Measurements from ENCODE around the gene CWC22.
A peak's percentile ranks its signal among the peaks of the same experiment; 100 is the strongest.

GRCh38 chr2:180006781-180007579, at the start of gene CWC22:
- TF ChIP-seq JUN (IDR thresholded peaks at IDR 0.05; ENCODE audit: low read depth, low read length) (no peak), USF2 (IDR thresholded peaks at IDR 0.05; ENCODE audit: low read length) (no peak), CTCF (IDR thresholded peaks at IDR 0.05; ENCODE audit: control extremely low read depth in 1 of 3, insufficient read depth in 1 of 3, low read depth in 1 of 3, low read length in 3 of 3) (no peak), TEAD4 (IDR thresholded peaks at IDR 0.05; ENCODE audit: low read depth, low read length) (no peak), JUND (IDR thresholded peaks at IDR 0.05; ENCODE audit: low read length) (no peak), POLR2AphosphoS5 (IDR thresholded peaks at IDR 0.05; ENCODE audit: low read depth, low read length) (peak; percentile 77), POLR2A (IDR thresholded peaks at IDR 0.05; ENCODE audit: control extremely low read depth in 1 of 2, low read depth in 2 of 2, low read length in 2 of 2) (peak in 1 of 2 experiments; percentile 86; a peak in 2 of 3 replicates), HDAC2 (IDR thresholded peaks at IDR 0.05; ENCODE audit: borderline replicate concordance in 1 of 2, low read depth in 2 of 2, low read length in 2 of 2) (no peak), HDAC6 (IDR thresholded peaks at IDR 0.05; ENCODE audit: low read depth, low read length) (no peak), ZNF274 (IDR thresholded peaks at IDR 0.05; ENCODE audit: borderline replicate concordance, extremely low read depth, low read length) (no peak), MAX (IDR thresholded peaks at IDR 0.05) (no peak), EGR1 (IDR thresholded peaks at IDR 0.05; ENCODE audit: borderline replicate concordance, low read depth, low read length) (no peak), TAF1 (IDR thresholded peaks at IDR 0.05; ENCODE audit: low read depth, low read length) (peak; percentile 93), PHF8 (conservative IDR thresholded peaks at IDR 0.05; ENCODE audit: low read depth, low read length) (peak; percentile 83)

All from H1 (cell line).